GM12892 (cell line): ENCODE measurements around the gene CRYGN.

ENCODE experiments used
- DNase-seq: peaks from one replicate; pipeline ENCODE4 v3.0.0; 2011; ENCODE audit not compliant: insufficient read length
- FAIRE-seq: peaks from 2 replicates; lab custom pipeline; 2011; peaks lifted over from hg19 to GRCh38; lab: Jason Lieb, UNC
- POLR2A ChIP-seq: IDR thresholded peaks from 2 replicates; pipeline ENCODE4 v1.6.1; 2011; ENCODE audit warnings: low read depth, low read length, control low read depth
- POLR2AphosphoS5 ChIP-seq: IDR thresholded peaks from 2 replicates; pipeline ENCODE4 v1.6.1; 2011; ENCODE audit warnings: low read depth, low read length, control low read depth
- TAF1 ChIP-seq: IDR thresholded peaks from 2 replicates; pipeline ENCODE4 v1.6.1; 2011; ENCODE audit warnings: low read depth, mild to moderate bottlenecking, control low read depth, low read length, borderline replicate concordance

CRYGN gene

DNA sequence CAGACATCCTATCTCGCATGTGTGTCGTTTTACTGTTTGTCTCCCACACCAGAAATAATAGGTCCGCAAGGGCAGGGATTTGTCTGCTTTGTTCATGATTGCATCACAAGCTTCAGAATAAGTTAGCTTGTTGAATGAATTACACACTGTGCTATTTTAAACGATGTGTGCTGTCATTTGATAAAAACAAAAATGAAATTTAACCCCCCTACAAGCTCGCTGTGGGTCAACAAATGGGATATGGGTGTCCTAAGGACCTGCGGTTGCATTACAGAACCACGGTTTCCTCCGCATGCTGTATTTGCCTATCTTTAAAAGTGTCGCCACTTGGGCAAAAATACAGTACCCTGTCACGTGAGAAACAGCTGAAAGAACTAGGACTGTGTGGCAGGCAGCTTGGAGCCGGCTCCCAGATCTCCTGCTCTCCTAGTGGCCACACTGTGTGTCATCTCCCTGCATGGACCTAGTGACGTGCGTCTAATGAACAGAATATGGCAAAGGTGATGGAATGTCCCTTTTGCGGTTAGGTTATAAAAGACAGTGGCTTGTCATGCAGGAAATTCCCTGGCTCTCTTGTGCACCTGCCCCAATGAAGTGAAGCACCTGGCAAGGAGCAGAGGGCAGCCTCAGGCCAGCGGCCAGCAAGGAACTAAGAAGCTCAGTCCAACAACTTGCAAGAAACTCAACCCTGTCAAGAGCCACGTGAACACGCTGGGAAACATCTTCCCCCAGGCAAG is 32.9 kb upstream of the CRYGN start:
- FAIRE-seq (peak; percentile 92), DNase-seq (no peak)

GRCh38 chr7:151470711-151471110 is 30.8 kb upstream of the CRYGN start:
- peak; percentile 61 for FAIRE-seq
- TF ChIP-seq POLR2AphosphoS5 (no peak), POLR2A (no peak), TAF1 (no peak)

More for the DNA sequence above, 32.9 kb upstream of the CRYGN start:
- TF ChIP-seq TAF1 (no peak), POLR2AphosphoS5 (no peak; the same call in 1 of the 2 replicates), POLR2A (no peak; the same call in none of the 2 replicates)

DNA sequence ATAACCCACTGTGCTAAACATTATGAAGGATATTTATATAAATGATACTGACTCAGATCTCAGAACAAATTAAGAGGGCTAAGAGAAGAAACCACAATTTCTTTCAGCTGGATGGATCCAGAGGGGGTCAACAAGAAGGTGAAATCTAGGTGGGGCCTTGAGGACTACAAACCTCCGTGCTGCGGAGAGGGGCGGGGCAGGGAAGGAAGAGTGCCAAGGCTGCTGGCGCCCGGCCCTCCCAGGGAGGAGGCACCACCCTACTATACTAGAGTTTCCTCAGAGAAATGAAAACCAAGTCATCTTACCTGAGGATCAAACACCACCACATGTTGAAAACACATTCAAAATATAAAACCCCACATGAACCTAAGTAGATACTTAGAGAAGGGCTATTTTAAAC is 29.3 kb upstream of the CRYGN start:
- TF ChIP-seq TAF1 = no peak
- no peak for TF ChIP-seq POLR2A
- TF ChIP-seq POLR2AphosphoS5 = no peak
- DNase-seq (no peak), FAIRE-seq (no peak)

More at GRCh38 chr7:151470711-151471110, 30.8 kb upstream of the CRYGN start:
- DNase-seq = no peak

- no peak for FAIRE-seq
Measured at GRCh38 chr7:151468217-151469018, 28.5 kb upstream of the CRYGN start.

GRCh38 chr7:151465169-151465568 is 25.2 kb upstream of the CRYGN start:
- FAIRE-seq = no peak
- DNase-seq = no peak
- TF ChIP-seq POLR2AphosphoS5 = peak; percentile 65; the same call in 1 of the 2 replicates
- no peak for TF ChIP-seq POLR2A

More at GRCh38 chr7:151468217-151469018, 28.5 kb upstream of the CRYGN start:
- TF ChIP-seq POLR2AphosphoS5 (no peak), POLR2A (0 out of 2 replicates have a peak, but pooled peaks have one; percentile 13)
- no peak for DNase-seq

DNA sequence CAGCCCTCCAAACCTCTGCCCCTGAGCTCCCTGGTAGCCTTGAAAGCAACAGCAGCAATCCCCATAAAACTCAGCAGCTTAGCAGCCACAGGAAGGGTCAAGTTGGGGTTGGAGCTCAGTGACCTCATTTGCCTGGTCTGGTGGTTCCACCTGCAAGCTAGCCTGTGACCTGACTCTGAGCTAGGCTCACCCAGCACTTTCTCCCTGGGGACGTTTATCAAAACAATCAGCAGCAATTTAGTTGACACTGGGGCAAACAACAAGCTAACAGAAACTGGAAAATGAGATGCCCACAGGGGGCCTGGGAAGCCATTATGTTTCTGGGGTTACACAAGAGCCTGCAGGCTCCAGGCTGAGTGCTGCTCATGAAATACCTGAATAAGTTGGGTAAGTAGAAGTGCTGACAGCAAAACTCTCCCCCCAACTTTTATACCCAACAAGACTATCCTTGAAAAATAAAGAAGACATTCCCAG is 22.4 kb upstream of the CRYGN start:
- no peak for DNase-seq
- FAIRE-seq = no peak
- TF ChIP-seq POLR2A (no peak), TAF1 (no peak), POLR2AphosphoS5 (no peak)

DNA sequence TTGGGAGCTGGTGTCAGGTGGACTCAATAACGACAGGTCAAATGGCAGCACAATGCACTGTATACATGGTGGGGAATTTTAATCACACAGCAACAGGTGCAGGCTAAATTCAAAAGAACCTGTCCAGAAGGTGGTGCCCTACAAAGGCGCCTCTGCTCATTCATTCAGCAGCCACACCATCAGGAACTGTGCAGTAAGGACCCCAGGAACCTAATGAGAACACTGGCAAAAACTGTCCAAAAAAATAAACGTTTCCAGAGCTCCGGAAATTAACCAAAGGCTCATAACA is 21.9 kb upstream of the CRYGN start:
- no peak for DNase-seq
- FAIRE-seq = no peak
- TF ChIP-seq POLR2AphosphoS5 = no peak
- TF ChIP-seq POLR2A = no peak
- TF ChIP-seq TAF1 = no peak

DNA sequence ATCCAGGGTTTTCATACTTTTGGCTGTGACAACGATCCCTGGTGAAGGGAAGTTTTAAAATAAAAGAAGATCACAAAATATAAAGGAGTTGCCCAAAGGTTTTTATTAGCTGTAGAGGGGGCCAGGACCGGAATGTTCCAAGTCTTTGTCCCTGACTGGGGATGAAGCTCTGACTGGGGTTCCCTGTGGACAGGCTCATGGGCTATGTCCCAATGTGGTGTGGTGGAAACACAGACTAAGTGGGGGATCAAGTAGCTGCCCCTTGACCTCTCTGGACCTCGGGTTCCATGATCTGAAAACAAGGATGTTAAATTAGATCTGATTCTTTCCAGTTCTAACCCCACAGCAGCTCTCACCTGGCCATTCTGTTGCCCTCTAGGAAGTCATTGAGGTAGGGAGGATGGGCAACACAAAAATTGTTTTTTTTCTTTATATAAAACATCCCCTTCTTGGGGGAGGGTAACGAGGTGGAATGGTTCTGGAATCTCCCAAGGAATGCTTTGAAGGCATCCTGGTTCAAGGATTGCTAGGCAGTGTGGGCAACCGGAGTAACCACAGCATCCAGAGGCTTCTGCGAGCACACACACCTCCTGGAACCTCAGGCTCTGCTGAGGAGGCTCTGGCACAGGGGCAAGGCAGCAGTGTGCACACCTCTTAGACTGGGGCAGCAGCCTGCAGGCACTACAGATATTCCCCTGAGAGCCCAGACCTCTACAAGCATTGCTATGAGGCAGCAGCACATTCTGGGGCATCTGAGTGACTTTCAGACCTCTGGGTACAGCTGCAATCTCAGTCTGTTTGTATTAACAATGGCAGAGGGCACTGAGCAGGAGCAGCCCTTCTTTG is 21.4 kb upstream of the CRYGN start:
- DNase-seq (no peak), FAIRE-seq (no peak)
- TF ChIP-seq TAF1 (no peak), POLR2AphosphoS5 (no peak), POLR2A (no peak)

GRCh38 chr7:151460474-151460855 is 20.5 kb upstream of the CRYGN start:
- TF ChIP-seq TAF1 (no peak), POLR2AphosphoS5 (no peak), POLR2A (no peak)
- DNase-seq = no peak
- FAIRE-seq = no peak

DNA sequence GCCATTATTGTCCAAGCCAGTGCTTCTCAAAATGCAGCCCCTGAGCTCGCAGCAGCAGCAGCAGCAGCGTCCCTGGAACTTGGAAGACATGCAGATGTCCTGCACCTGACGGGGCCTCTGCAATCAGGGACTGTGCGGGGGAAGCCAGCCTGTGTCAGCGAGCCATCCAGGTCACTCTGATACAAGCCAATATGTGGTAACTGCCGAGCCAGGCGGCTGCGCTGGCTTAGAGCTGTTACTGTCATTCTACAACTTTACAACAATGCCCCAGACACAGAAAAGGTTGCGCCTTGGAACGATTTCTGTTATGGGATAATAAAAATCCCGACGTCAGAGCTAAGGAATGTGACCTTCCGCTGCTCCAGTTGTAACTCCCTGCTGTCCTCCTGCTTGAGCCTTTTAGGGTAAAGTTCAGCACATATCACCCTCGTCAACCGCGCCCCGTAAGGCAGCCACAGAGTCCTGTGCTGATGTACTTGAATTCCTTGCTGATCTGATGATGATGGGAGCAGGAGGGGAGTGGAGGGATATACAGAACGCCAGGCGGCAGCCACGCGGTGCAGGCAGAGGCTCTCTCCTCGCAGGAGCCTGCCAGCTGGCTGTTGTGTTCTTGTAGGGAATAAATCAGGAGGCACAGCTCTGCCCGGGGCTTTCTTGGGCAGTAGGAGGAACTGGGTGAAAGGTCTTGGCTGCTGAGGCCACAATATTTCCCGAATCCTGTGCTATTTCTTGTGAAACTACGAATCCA is 20.0 kb upstream of the CRYGN start:
- no peak for DNase-seq
- TF ChIP-seq TAF1 (no peak), POLR2AphosphoS5 (no peak), POLR2A (no peak)
- FAIRE-seq = no peak

DNA sequence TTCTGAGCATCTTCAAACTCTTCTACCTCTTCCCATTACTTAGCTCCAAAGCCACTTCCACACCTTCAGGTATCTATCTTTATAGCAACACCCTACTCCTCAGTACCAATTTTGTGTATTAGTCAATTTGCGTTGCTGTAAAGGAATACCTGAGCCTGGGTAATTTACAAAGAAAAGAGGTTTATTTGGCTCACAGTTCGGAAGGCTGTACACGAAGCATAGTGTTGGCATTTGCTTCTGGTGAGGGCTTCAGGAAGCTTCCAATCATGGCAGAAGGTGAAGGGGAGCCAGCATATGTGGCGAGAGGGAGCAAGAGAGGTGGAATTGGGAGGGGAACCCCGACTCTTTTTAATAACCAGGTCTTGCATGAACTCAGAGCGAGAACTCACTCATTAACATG is 17.6 kb upstream of the CRYGN start:
- TF ChIP-seq POLR2A = no peak
- no peak for TF ChIP-seq POLR2AphosphoS5
- TF ChIP-seq TAF1 = no peak
- DNase-seq (no peak), FAIRE-seq (no peak)
